C4-2B (cell line): ENCODE results near the gene PER3.

ENCODE experiments used
- H3K27ac ChIP-seq: fragments of 450-650 bp; 2 replicates; pipeline ENCODE4 v1.5.1; 2017
- CTCF ChIP-seq: fragments of 450-650 bp; conservative IDR thresholded peaks from 2 replicates; pipeline ENCODE4 v1.5.1; 2017; ENCODE audit warnings: mild to moderate bottlenecking
- ZFX ChIP-seq: fragments of 450-650 bp; IDR thresholded peaks from 2 replicates; pipeline ENCODE4 v1.6.1; 2017

PER3 gene

GRCh38 chr1:7783826-7784491, at the start of gene PER3:
Gene PER3, plus strand, starts transcription at chr1:7784291. Its CDS starts 587 bp downstream, at chr1:7784878.
- H3K27ac ChIP-seq: peak within 1 kb of the TSS; percentile 77
- TF ChIP-seq CTCF (no peak), ZFX (no peak)

DNA sequence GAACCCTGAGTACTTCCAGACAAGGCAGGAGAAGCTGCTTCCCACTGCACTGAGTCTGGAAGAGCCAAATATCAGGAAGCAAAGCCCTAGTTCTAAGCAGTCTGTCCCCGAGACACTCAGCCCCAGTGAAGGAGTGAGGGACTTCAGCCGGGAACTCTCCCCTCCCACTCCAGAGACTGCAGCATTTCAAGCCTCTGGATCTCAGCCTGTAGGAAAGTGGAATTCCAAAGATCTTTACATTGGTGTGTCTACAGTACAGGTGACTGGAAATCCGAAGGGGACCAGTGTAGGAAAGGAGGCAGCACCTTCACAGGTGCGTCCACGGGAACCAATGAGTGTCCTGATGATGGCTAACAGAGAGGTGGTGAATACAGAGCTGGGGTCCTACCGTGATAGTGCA, 46.0 kb upstream of the PER3 start:
- no peak for TF ChIP-seq ZFX
- no peak for TF ChIP-seq CTCF
- no peak overlapping the region for H3K27ac ChIP-seq

DNA sequence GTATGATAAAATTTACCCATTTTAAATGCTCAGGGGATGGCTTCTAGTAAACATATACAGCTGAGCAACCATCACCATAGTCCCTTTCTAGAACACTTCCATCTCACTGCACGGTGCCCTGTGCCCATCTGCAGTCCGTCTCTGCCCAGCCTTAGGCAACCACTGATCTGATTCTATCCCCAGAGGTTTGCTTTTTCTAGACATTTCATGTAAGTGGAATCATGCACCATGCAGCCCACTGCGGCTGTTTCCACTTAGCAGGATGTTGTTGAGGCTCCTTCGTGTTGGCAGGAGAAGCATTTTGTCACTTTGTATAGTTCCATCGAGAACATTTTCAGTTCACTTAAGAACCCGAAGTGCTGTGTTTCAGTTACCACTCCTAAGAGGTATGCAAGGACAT, 40.7 kb upstream of the PER3 start:
- H3K27ac ChIP-seq: no peak overlapping the region
- TF ChIP-seq ZFX (no peak), CTCF (no peak)

DNA sequence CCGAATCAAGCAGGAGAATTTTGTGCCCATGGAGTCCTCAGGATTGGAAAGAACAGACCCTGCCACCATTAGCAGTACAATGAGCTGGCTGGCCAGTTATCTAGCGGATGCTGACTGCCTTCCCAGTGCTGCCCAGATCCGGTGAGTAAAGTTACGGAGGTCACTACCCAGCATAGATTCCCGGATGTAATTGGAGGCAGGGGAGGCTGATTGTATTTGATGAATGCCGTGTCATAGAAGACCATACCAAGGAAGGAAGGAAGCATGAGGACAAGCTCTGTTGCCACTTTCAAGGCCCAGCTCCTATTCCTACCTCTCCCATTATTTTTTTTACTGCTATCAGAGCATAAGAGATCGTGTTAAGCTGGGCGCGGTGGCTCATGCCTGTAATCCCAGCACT, 39.2 kb upstream of the PER3 start:
- no peak overlapping the region for H3K27ac ChIP-seq
- TF ChIP-seq CTCF: no peak
- TF ChIP-seq ZFX: no peak

DNA sequence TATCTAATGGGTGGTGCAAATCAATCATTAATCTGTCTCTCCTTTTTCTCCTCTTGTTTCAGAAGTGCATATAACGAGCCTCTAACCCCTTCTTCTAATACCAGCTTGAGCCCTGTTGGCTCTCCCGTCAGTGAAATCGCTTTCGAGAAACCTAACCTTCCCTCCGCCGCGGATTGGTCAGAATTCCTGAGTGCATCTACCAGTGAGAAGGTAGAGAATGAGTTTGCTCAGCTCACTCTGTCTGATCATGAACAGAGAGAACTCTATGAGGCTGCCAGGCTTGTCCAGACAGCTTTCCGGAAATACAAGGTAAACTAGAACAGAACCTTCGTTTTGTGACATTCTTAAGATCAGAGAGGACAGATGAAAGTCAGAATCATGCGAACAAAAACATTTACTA, 38.3 kb upstream of the PER3 start:
- no peak for TF ChIP-seq ZFX
- TF ChIP-seq CTCF: no peak
- H3K27ac ChIP-seq: no peak overlapping the region

- TF ChIP-seq ZFX (no peak), CTCF (no peak)
- no peak overlapping the region for H3K27ac ChIP-seq
Observed at GRCh38 chr1:7747605-7748004, 36.5 kb upstream of the PER3 start.

DNA sequence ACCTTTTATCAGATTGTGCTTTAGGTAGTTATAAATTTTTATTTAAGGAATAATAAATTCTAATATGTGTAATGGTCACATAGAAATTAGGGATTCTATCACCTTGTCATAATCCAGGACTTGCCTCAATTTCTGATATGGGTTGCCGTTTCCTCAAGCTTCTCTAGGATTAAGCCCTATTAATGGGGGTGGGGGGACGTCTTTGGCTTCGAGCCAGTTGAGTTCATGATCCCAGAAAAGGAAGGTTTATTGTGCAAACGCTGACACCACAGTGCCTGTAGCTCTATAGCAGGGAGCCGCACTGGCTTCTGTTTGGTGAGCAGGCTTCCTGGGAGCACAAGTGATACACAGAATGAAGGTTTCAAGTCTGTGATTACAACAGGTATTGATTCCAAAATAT, 35.0 kb upstream of the PER3 start:
- H3K27ac ChIP-seq: no peak overlapping the region
- no peak for TF ChIP-seq ZFX

DNA sequence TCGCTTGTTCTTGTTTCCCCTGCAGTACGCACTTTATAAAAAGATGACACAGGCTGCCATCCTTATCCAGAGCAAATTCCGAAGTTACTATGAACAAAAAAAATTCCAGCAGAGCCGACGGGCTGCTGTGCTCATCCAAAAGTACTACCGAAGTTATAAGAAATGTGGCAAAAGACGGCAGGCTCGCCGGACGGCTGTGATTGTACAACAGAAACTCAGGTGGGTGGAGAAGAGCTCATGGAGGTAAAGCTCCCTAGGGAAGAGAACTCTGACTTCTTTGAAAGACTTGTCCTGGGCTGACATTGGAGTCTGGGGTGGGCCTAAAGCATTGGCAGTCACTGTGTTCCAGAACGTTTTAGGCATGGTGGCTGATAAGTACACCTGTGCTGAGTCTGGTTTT, 32.9 kb upstream of the PER3 start:
- H3K27ac ChIP-seq: no peak overlapping the region
- TF ChIP-seq CTCF (no peak), ZFX (no peak)
